Measurements from ENCODE around the gene BAHD1.

Gene BAHD1

DNA sequence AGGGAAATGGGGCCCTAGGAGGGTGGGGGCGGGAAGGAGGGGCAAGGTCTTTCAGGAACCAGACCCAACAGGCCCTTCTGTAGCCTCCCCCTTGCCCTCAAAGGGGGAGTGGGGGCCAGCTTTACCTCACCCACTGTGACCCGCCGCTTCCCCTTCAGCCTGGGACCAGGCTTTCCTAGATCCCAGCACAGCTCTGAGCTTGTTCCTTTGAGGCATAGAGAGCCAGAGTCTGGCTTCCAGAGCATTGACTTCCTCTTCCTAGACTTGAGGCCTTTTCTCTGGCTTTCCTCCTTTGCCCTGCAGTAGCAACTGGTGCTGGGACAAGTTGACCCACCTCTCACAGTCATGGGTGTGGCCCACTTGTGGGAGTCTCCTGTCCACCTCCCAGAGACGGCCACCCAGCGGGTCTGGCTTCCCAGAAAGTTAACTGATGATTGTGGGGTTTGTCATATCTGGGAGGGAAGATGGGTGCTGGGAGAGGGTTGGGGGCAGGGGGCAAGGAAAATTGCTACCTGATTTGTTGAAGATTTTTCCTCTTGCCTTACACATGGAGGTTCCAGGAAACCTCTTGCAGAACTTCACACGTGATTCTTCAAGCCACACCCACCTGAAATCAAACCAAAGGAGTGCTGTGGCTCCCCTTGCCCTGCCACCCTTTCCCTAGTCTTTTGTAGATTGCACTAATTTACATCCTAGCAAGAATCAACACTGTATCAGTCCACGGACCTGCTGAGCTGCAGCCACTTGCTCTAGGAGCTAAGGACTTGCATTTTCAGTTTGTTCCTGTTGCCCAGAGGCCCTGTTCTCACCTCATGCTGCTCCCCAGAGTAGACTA lies 25.9 kb downstream of the BAHD1 start:
- H3K36me3 ChIP-seq (ENCODE audit: control insufficient read depth, insufficient read depth, low read length) = peaks cover 35% of the 10 kb centered on the region
- no peaks in the 10 kb centered on the region for H3K9me3 ChIP-seq (ENCODE audit: control insufficient read depth, low read length)
- H3K4me1 ChIP-seq (ENCODE audit: control insufficient read depth, insufficient read depth, low read length, poor library complexity, severe bottlenecking) = peaks cover 5% of the 10 kb centered on the region

DNA sequence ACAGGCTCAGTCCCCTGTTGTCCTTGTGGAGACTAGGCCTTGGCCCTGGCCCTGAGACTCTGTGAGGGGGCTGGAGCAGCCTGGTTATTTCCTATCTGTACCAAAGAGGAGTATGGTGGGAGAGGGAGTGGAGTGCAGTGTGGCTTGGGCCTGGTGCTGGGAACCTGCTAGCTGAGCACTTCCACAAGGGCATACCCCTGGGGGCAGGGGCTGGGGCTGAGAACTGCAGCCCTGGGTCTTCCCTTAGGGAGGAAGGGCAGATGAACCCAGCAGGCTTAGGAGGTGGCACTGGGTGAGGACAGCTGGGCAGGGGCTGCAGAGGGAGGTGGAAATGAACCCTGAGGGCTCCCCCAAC lies 26.5 kb downstream of the BAHD1 start:
- peaks cover 30% of the 10 kb centered on the region for H3K36me3 ChIP-seq (ENCODE audit: control insufficient read depth, insufficient read depth, low read length)
- H3K27ac ChIP-seq (ENCODE audit: insufficient read depth, low read length, poor library complexity, severe bottlenecking) = no peak overlapping the region
- H3K4me1 ChIP-seq (ENCODE audit: control insufficient read depth, insufficient read depth, low read length, poor library complexity, severe bottlenecking) = peaks cover 10% of the 10 kb centered on the region
- no peaks in the 10 kb centered on the region for H3K27me3 ChIP-seq (replicated peaks; ENCODE audit: control insufficient read depth, insufficient read depth, low read length, poor library complexity, severe bottlenecking)
- no peaks in the 10 kb centered on the region for H3K9me3 ChIP-seq (ENCODE audit: control insufficient read depth, low read length)
- no peak for DNase-seq
- no peak overlapping the region for H3K4me3 ChIP-seq (ENCODE audit: insufficient read depth, low read depth, low read length, poor library complexity, severe bottlenecking)

More for the DNA sequence above, 25.9 kb downstream of the BAHD1 start:
- no peak for DNase-seq
- no peak overlapping the region for H3K4me3 ChIP-seq (ENCODE audit: insufficient read depth, low read depth, low read length, poor library complexity, severe bottlenecking)
- no peaks in the 10 kb centered on the region for H3K27me3 ChIP-seq (replicated peaks; ENCODE audit: control insufficient read depth, insufficient read depth, low read length, poor library complexity, severe bottlenecking)
- H3K27ac ChIP-seq (ENCODE audit: insufficient read depth, low read length, poor library complexity, severe bottlenecking) = no peak overlapping the region

DNA sequence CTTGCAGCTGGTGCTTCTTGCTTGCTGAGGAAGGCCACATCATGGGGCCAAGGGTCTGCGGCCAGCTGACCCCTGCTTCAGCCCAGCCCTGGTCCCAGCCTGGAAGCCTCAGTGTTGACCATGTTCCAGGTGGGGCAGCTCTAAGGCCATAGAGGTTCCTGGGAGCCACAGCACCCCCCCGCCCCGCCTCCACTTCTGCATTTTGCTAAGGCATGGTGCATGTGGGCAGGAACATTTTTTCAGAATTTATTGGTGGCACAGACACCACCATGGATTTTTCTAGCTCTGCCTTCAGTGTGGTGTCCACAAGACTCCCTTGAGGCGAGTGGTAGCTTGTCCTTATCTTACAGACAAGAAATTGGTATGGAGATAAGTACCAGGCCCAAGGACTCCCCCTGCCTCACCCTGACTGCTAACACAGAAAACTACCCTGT lies 28.2 kb downstream of the BAHD1 start:
- Histone ChIP-seq H3K4me1 (ENCODE audit: control insufficient read depth, insufficient read depth, low read length, poor library complexity, severe bottlenecking) (peaks cover 10% of the 10 kb centered on the region), H3K9me3 (ENCODE audit: control insufficient read depth, low read length) (no peaks in the 10 kb centered on the region), H3K27ac (ENCODE audit: insufficient read depth, low read length, poor library complexity, severe bottlenecking) (no peak overlapping the region), H3K27me3 (replicated peaks; ENCODE audit: control insufficient read depth, insufficient read depth, low read length, poor library complexity, severe bottlenecking) (no peaks in the 10 kb centered on the region), H3K36me3 (ENCODE audit: control insufficient read depth, insufficient read depth, low read length) (peaks cover 17% of the 10 kb centered on the region), H3K4me3 (ENCODE audit: insufficient read depth, low read depth, low read length, poor library complexity, severe bottlenecking) (no peak overlapping the region)
- no peak for DNase-seq

DNA sequence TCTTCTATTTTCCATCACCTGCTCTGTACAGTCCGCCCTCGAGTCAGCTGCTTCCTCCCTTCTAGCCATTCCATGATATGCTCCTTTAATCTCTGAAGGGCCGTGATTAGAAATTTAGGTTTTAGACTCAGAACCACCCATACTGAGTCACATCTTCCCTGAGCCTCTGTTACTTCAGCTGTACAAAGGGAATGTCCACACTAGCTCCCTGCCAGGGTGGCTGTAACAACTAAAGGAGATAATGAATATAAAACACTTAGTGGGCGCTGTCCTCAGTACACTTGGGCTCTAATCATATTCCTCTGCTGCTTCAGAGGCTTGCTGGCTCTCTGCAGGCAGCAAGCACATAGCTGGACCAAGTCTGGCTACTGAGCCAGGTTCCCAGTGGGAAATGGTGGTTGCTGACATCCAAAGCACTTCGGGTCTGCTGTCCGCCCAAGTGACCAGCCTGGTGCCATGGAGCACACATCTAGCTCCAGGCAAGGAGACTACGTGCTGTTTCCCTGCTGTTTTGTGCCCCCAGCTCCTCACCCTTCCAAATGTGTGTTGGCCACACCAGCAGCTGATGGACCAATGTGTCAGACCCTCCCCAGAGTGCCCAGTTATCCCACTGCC lies 29.1 kb downstream of the BAHD1 start:
- peaks cover 10% of the 10 kb centered on the region for H3K4me1 ChIP-seq (ENCODE audit: control insufficient read depth, insufficient read depth, low read length, poor library complexity, severe bottlenecking)
- no peak for DNase-seq
- H3K4me3 ChIP-seq (ENCODE audit: insufficient read depth, low read depth, low read length, poor library complexity, severe bottlenecking) = no peak overlapping the region
- H3K27me3 ChIP-seq (replicated peaks; ENCODE audit: control insufficient read depth, insufficient read depth, low read length, poor library complexity, severe bottlenecking) = no peaks in the 10 kb centered on the region
- peaks cover 10% of the 10 kb centered on the region for H3K36me3 ChIP-seq (ENCODE audit: control insufficient read depth, insufficient read depth, low read length)
- H3K27ac ChIP-seq (ENCODE audit: insufficient read depth, low read length, poor library complexity, severe bottlenecking) = peak overlapping the region; percentile 55
- no peaks in the 10 kb centered on the region for H3K9me3 ChIP-seq (ENCODE audit: control insufficient read depth, low read length)

DNA sequence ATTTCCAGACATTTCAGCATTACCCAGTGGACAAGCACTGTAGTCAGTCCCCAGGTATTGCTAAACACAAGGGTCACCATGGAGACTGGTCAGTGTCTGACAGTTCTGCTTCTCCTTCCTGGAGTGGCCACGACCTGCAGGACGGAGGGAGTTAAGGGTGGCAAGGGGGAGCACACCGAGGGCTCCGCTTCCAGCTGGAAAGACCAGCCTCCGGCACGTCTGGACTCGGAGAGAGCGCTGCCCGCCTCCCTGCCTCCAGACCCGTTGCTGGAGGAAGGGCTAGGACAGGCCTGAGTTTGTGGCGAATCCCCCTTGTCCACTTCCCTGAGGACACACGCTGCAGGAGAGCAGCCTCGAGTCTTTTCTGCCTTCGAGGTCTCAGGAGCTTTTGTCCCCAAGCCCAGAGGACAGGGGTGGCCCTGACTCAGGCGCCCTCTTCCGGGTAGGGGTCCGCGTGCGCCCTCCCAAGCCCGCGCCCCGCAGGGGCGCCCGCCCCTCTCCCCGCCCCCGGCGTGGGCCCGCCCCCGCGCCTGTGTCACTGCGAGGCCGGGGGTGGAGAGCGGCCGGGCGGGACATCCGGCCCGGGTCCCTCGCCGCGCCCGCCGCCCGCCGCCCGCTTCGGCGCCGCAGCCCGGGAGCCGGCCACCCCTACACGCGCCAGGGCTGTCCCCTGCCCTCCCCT lies 29.8 kb downstream of the BAHD1 start, which contains the start of gene CHST14:
TSS of gene CHST14 (plus strand) at position 562 of the 682 bp plus-strand sequence. CDS start 230 bp downstream, outside the sequence.
- Histone ChIP-seq H3K9me3 (ENCODE audit: control insufficient read depth, low read length) (no peaks in the 10 kb centered on the region), H3K36me3 (ENCODE audit: control insufficient read depth, insufficient read depth, low read length) (peaks cover 10% of the 10 kb centered on the region), H3K4me3 (ENCODE audit: insufficient read depth, low read depth, low read length, poor library complexity, severe bottlenecking) (peak within 1 kb of the TSS; percentile 78), H3K4me1 (ENCODE audit: control insufficient read depth, insufficient read depth, low read length, poor library complexity, severe bottlenecking) (peaks cover 10% of the 10 kb centered on the region), H3K27me3 (replicated peaks; ENCODE audit: control insufficient read depth, insufficient read depth, low read length, poor library complexity, severe bottlenecking) (no peaks in the 10 kb centered on the region), H3K27ac (ENCODE audit: insufficient read depth, low read length, poor library complexity, severe bottlenecking) (peak within 1 kb of the TSS; percentile 57)
- peak; percentile 44 to 53 (median 51) for DNase-seq

DNA sequence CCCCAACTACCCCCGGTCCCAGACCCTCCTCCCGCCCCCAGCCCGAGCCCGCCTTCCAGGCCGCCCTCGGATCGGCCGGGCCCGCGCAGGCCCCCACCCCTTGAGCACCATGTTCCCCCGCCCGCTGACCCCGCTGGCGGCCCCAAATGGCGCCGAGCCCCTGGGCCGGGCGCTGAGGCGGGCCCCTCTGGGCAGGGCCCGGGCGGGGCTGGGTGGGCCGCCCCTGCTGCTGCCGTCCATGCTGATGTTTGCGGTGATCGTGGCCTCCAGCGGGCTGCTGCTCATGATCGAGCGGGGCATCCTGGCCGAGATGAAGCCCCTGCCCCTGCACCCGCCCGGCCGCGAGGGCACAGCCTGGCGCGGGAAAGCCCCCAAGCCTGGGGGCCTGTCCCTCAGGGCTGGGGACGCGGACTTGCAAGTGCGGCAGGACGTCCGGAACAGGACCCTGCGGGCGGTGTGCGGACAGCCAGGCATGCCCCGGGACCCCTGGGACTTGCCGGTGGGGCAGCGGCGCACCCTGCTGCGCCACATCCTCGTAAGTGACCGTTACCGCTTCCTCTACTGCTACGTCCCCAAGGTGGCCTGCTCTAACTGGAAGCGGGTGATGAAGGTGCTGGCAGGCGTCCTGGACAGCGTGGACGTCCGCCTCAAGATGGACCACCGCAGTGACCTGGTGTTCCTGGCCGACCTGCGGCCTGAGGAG lies 30.5 kb downstream of the BAHD1 start:
- Histone ChIP-seq H3K27me3 (replicated peaks; ENCODE audit: control insufficient read depth, insufficient read depth, low read length, poor library complexity, severe bottlenecking) (no peaks in the 10 kb centered on the region), H3K27ac (ENCODE audit: insufficient read depth, low read length, poor library complexity, severe bottlenecking) (peak overlapping the region; percentile 57), H3K36me3 (ENCODE audit: control insufficient read depth, insufficient read depth, low read length) (peaks cover 3% of the 10 kb centered on the region), H3K4me3 (ENCODE audit: insufficient read depth, low read depth, low read length, poor library complexity, severe bottlenecking) (peak overlapping the region; percentile 78), H3K4me1 (ENCODE audit: control insufficient read depth, insufficient read depth, low read length, poor library complexity, severe bottlenecking) (peaks cover 10% of the 10 kb centered on the region), H3K9me3 (ENCODE audit: control insufficient read depth, low read length) (no peaks in the 10 kb centered on the region)
- peak in 1 of 3 donors; percentile 20 for DNase-seq

DNA sequence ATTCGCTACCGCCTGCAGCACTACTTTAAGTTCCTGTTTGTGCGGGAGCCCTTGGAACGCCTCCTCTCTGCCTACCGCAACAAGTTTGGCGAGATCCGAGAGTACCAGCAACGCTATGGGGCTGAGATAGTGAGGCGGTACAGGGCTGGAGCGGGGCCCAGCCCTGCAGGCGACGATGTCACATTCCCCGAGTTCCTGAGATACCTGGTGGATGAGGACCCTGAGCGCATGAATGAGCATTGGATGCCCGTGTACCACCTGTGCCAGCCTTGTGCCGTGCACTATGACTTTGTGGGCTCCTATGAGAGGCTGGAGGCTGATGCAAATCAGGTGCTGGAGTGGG lies 31.0 kb downstream of the BAHD1 start:
- Histone ChIP-seq H3K4me1 (ENCODE audit: control insufficient read depth, insufficient read depth, low read length, poor library complexity, severe bottlenecking) (peaks cover 10% of the 10 kb centered on the region), H3K9me3 (ENCODE audit: control insufficient read depth, low read length) (no peaks in the 10 kb centered on the region), H3K36me3 (ENCODE audit: control insufficient read depth, insufficient read depth, low read length) (no peaks in the 10 kb centered on the region), H3K4me3 (ENCODE audit: insufficient read depth, low read depth, low read length, poor library complexity, severe bottlenecking) (peak overlapping the region; percentile 78), H3K27me3 (replicated peaks; ENCODE audit: control insufficient read depth, insufficient read depth, low read length, poor library complexity, severe bottlenecking) (no peaks in the 10 kb centered on the region), H3K27ac (ENCODE audit: insufficient read depth, low read length, poor library complexity, severe bottlenecking) (peak overlapping the region; percentile 57)
- DNase-seq = no peak

DNA sequence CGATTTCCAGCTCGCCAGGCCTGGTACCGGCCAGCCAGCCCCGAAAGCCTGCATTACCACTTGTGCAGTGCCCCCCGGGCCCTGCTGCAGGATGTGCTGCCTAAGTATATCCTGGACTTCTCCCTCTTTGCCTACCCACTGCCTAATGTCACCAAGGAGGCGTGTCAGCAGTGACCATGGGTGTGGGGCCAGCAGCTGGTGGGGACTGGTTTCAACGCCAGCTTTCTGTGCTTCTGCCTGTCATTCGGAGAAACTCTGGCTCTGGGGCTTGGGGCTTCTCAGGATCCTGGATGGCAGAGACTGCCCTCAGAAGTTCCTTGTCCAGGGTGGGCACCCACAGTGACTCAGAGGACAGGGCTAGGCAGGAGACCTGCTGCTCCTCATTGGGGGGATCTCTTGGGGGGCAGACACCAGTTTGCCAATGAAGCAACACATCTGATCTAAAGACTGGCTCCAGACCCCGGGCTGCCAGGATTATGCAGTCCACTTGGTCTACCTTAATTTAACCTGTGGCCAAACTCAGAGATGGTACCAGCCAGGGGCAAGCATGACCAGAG lies 31.5 kb downstream of the BAHD1 start:
- H3K27ac ChIP-seq (ENCODE audit: insufficient read depth, low read length, poor library complexity, severe bottlenecking) = no peak overlapping the region
- H3K4me3 ChIP-seq (ENCODE audit: insufficient read depth, low read depth, low read length, poor library complexity, severe bottlenecking) = peak overlapping the region; percentile 78
- H3K27me3 ChIP-seq (replicated peaks; ENCODE audit: control insufficient read depth, insufficient read depth, low read length, poor library complexity, severe bottlenecking) = no peaks in the 10 kb centered on the region
- no peaks in the 10 kb centered on the region for H3K36me3 ChIP-seq (ENCODE audit: control insufficient read depth, insufficient read depth, low read length)
- no peak for DNase-seq
- H3K4me1 ChIP-seq (ENCODE audit: control insufficient read depth, insufficient read depth, low read length, poor library complexity, severe bottlenecking) = peaks cover 10% of the 10 kb centered on the region
- H3K9me3 ChIP-seq (ENCODE audit: control insufficient read depth, low read length) = no peaks in the 10 kb centered on the region

DNA sequence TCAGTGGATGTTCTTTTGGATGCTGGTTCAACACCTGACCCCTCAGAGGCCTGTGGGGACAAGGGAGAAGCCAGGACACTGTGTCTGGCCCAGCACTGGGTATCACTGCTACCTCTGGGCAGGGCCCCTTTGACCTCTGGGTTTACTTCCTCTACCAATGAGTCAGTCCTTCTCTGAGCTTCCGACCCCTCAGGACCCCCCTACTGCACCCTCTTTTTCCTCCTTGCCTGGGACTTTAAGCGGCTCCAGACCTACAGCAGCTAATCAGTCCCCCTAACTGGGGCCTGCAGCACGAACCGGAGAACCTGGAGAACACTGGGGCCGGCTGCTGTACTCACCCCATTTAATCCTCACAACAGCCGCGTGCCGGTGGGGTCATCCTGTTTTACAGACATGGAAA lies 33.8 kb downstream of the BAHD1 start:
- Histone ChIP-seq H3K4me3 (ENCODE audit: insufficient read depth, low read depth, low read length, poor library complexity, severe bottlenecking) (no peak overlapping the region), H3K27ac (ENCODE audit: insufficient read depth, low read length, poor library complexity, severe bottlenecking) (no peak overlapping the region), H3K36me3 (ENCODE audit: control insufficient read depth, insufficient read depth, low read length) (no peaks in the 10 kb centered on the region), H3K27me3 (replicated peaks; ENCODE audit: control insufficient read depth, insufficient read depth, low read length, poor library complexity, severe bottlenecking) (no peaks in the 10 kb centered on the region), H3K4me1 (ENCODE audit: control insufficient read depth, insufficient read depth, low read length, poor library complexity, severe bottlenecking) (peaks cover 10% of the 10 kb centered on the region), H3K9me3 (ENCODE audit: control insufficient read depth, low read length) (no peaks in the 10 kb centered on the region)
- no peak for DNase-seq

Data from effector memory CD4-positive, alpha-beta T cell (primary cell).